GM11168 (cell line): Measurements from ENCODE around the gene LBP.
"Not testable (repeated sequence)": the region's sequence is repeated elsewhere in the genome, so short reads cannot be mapped to it uniquely, and the experiment has no call there.

ENCODE experiments used
- in situ Hi-C: fragments of 300-500 bp; cut with MboI; formaldehyde crosslinking; loops from one replicate; pipeline ENCODE4 v1.12.0; 2022; ENCODE audit warnings: low sequenced_read_pairs; ENCODE audit not compliant: unreplicated experiment

LBP gene

DNA sequence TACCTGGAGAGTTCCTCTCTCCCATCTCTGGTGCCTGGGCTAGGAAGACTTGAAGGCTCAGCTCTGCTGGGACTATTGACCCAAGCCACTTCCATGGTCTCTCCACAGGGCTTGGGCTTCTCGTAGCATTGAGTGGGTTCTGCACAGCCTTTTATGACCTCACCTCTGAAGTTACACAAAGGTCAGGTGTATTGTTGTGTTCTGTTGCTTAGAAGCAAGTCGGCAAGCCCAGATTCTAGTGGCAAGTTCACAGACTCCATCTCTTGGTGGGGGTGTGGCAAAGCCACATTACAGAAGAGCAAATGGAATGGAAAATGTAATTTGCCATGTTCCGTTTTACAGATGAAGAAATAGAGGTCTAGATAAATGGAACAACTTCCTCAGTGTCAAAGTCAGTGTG is 28.9 kb upstream of the LBP start:
- in situ Hi-C loops, result no loop called here

DNA sequence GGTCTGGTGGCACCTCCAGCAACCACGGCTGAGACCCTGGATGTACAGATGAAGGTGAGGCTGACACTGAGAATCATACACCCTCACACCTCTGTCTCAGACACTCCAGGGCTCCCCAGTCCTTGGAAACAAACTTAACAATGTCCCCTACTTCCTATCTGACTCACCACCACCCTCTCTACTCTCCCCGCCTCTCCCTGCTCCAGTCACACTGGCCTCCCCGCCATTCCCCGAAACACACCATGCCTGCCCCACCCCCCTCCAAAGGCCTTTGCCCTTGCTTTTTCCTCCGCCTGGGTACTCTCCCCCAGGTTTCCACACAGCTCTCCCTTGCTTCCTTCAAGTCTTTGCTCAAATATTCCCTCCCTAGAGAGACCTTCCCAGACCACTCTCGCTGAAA is 26.1 kb upstream of the LBP start:
- in situ Hi-C loops, result no loop called here

GRCh38 chr20:38321959-38322598 is 24.2 kb upstream of the LBP start:
- in situ Hi-C loops, result no loop called here

DNA sequence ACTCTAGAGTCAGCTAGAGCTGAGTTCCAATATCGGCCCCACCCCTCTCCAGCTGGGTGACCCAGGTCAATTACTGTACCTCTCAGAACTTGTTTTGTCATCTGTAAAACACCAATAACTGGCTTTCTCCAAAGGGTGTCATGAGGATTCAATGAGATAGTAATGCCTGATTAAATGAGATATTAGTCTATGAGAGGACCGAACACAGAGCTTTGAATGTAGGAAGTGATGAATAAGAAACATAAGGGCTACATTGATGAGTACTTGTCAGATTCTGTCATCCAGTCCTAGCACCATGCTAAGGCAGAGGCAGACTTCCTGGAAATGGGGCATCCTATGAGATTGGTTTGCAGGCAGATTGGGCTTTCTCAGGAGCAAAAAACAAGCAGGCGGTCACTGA is 22.1 kb upstream of the LBP start:
- in situ Hi-C loops, result no loop called here

DNA sequence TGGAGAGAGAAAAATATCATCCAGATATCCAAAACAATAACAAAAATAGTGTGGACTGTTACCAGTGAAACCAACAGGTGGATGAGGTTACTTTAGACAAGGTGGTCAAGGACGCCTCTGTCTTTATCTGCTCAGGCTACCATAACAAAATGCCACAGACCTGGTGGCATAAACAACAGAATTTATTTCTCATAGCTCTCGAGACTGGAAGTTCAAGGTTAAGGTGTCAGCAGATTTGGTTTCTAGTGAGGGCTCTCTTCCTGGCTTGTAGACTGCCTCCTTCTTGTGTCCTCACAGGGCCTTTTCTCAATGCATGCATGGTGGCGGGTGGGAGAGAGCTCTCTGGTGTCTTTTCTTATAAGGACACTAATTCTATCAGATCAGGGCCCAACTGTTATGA is 21.1 kb upstream of the LBP start:
- in situ Hi-C loops, result no loop called here

- in situ Hi-C loops, result no loop called here
These were observed 20.4 kb upstream of the LBP start for GRCh38 chr20:38325905-38326304.

GRCh38 chr20:38326309-38326708 is 20.0 kb upstream of the LBP start:
- in situ Hi-C loops, result no loop called here

GRCh38 chr20:38330638-38331037 is 15.6 kb upstream of the LBP start:
- in situ Hi-C loops, result no loop called here

GRCh38 chr20:38331245-38331644 is 15.0 kb upstream of the LBP start:
- in situ Hi-C loops, result no loop called here

DNA sequence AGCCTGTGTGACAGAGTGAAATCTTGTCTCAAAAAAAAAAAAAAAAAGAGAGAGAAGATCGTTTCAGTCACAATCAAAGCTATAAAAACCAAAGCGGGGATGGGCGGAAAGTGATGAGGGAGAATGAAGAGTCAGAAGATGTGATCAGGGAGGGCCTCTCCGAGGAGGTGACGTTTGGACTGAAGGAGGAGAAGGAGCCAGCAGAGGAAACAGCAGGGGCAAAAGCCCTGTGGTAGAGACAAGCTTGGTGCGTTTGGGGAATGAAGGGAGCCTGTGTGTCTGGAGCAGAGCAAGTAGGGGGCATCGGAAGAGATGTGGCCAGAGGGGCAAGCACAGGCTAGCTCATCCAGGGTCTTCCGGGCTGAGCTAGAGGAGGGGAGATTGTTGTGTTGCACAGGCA is 14.5 kb upstream of the LBP start:
- in situ Hi-C loops, result no loop called here

DNA sequence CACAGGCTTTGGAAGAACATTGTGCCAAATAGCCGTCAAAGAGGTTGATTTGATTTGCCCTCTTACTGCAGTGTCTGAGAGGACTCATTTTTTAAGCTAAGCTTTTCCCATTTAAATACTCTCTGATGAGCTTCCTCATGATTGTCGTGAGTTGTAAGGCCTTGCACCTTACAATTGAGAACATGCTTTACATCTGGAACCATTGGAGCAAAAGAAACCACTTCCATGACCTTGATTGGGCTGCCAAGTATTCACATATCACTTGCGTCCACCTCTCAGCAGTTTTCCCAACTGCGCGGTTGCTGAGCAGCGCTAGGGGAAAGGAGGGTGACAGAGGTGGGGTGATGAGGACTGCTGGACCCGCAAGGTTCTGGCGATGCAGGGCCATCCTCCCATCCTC is 12.3 kb upstream of the LBP start:
- in situ Hi-C loops, result no loop called here

GRCh38 chr20:38336726-38337125 is 9.6 kb upstream of the LBP start:
- in situ Hi-C loops, result no loop called here

- in situ Hi-C loops, result no loop called here
These were observed 8.6 kb upstream of the LBP start for GRCh38 chr20:38337561-38338140.

GRCh38 chr20:38338849-38339520 is 7.3 kb upstream of the LBP start:
- in situ Hi-C loops, result no loop called here

GRCh38 chr20:38339521-38339896 is 6.8 kb upstream of the LBP start:
- in situ Hi-C loops, result not testable (repeated sequence)

DNA sequence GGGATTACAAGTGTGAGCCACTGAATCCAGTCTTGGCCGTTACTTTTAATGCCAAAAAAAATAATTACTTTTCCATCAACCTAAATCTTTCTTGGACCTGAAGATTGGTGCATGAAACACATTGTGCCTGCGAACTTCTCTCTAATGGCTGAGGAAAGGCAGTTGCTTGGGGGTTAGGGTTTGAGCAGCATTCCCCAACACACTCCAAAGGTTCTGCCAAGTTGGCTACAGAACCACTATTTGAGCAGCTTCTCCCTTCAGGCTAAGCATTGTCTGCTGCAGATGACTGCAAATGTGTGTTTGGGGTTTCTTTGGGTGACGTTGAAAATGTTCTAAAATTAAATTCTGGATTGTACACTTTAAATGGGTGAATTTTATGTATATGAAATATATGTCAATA is 6.3 kb upstream of the LBP start:
- in situ Hi-C loops, result no loop called here

- in situ Hi-C loops, result no loop called here
These were observed 5.6 kb upstream of the LBP start for GRCh38 chr20:38340693-38341092.

- in situ Hi-C loops, result no loop called here
These were observed 4.1 kb upstream of the LBP start for GRCh38 chr20:38342216-38342615.

- in situ Hi-C loops, result no loop called here
These were observed 3.5 kb upstream of the LBP start for GRCh38 chr20:38342713-38343310.

- in situ Hi-C loops, result no loop called here
These were observed 2.8 kb upstream of the LBP start for GRCh38 chr20:38343311-38344106.
